ENCODE measurements around the gene SEH1L. TPM values are rescaled to one million over a fixed set of nuclear protein-coding genes. Genes with fewer than 3 reads are reported as not detected.
A peak's percentile ranks its signal among the peaks of the same experiment; 100 is the strongest.
"Not testable (repeated sequence)": the region's sequence is repeated elsewhere in the genome, so short reads cannot be mapped to it uniquely, and the experiment has no call there.

SEH1L gene, protein sequence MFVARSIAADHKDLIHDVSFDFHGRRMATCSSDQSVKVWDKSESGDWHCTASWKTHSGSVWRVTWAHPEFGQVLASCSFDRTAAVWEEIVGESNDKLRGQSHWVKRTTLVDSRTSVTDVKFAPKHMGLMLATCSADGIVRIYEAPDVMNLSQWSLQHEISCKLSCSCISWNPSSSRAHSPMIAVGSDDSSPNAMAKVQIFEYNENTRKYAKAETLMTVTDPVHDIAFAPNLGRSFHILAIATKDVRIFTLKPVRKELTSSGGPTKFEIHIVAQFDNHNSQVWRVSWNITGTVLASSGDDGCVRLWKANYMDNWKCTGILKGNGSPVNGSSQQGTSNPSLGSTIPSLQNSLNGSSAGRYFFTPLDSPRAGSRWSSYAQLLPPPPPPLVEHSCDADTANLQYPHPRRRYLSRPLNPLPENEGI
- 100 to 1,000 TPM in 1 of 2 donors, 10 to 100 TPM in 1; 67.2 to 102 TPM for total RNA-seq

DNA sequence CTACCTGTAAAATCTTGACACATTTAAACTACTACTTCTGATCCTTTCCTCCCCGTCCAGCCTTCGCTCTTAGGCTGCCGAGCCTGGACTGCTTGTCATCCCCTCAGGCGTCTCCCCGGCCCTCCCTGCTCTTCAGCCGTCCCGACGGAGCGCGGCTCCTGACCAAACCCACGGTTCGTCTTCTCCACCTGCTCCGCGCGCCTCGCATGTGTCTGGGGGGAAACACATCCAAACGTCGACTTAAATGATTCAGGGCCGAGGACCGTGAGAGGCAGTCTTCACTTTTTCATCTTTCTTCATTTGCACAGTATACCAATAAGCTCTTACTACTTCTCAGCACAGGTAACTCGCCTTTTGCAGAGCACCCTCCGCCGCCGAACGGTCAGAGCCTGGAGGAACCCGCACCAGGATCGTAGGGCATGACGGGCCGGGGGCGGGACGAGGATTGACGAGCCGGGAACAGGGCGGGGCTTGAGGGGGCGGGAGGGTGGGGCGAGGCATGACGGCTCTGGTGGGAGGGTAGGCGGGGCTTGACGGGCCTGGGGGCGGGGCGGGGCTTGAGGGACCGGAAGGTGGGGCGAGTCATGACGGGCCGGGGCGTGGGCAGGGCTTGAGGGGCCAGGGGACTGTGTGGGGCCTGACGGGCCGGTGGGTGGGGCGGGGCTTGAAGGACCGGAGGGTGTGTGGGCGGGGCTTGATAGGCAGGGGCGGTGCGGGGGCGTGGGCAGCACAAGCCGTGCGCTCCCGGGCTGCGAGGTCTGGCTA is at the start of gene SEH1L:
Gene SEH1L (plus strand): TSS at position 727 of the 765 bp plus-strand sequence. CDS start 111 bp downstream, outside the sequence.
- Mint-ChIP-seq H3K4me1 (ENCODE audit: low read depth in 2 of 2) (peaks cover 25 to 35% of the 10 kb centered on the region in 2 donors), H3K27ac (peak within 1 kb of the TSS; percentile 91), H3K27me3 (no peaks in the 10 kb centered on the region), H3K4me3 (peak within 1 kb of the TSS; percentile 99), H3K36me3 (no peaks in the 10 kb centered on the region), H3K9me3 (no peaks in the 10 kb centered on the region)
- ATAC-seq (peak; percentile 96), DNase-seq (ENCODE audit: low spot score) (peak; percentile 100)

GRCh38 chr18:12901208-12901607 is 46.6 kb upstream of the SEH1L start:
- H3K9me3 Mint-ChIP-seq; ATAC-seq; H3K4me3 Mint-ChIP-seq; H3K36me3 Mint-ChIP-seq; DNase-seq (ENCODE audit: low spot score); H3K27ac Mint-ChIP-seq; H3K27me3 Mint-ChIP-seq: not testable (repeated sequence)
- H3K4me1 Mint-ChIP-seq (ENCODE audit: low read depth in 2 of 2) = peaks cover 13 to 18% of the 10 kb centered on the region in 2 donors

- peak overlapping the region; percentile 75 to 81 for H3K27ac Mint-ChIP-seq
- DNase-seq (ENCODE audit: low spot score) = peak; percentile 85
- H3K9me3 Mint-ChIP-seq = no peaks in the 10 kb centered on the region
- peak overlapping the region; percentile 71 for H3K4me3 Mint-ChIP-seq
- H3K4me1 Mint-ChIP-seq (ENCODE audit: low read depth in 2 of 2) = peaks cover 13 to 15% of the 10 kb centered on the region in 2 donors
- no peaks in the 10 kb centered on the region for H3K36me3 Mint-ChIP-seq
- H3K27me3 Mint-ChIP-seq = peaks cover 2 to 7% of the 10 kb centered on the region in 2 donors
- ATAC-seq = peak; percentile 70 to 82
Measured at GRCh38 chr18:12904012-12904516, 43.7 kb upstream of the SEH1L start.

DNA sequence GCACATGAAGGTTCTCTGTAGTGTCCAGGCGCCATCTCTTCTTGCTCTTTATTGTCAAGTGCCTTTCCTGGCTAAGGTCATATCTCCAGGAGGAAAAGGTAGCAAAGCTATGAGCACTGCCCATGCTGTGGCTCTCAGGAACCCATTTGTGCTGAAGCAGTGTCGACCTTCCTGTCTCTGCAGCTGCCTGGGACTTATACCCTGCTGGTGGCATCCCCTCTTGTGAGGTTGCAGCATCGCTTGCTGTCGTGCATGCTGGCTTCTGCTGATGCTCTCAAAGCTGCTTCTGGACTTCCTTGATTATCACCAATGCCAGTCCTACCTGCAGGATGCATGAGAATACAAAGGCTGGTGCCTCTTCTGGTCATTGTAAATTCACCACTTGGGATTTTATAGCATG is 41.7 kb upstream of the SEH1L start:
- ATAC-seq (no peak), DNase-seq (ENCODE audit: low spot score) (no peak)
- Mint-ChIP-seq H3K36me3 (no peaks in the 10 kb centered on the region), H3K27me3 (peaks cover 2 to 7% of the 10 kb centered on the region in 2 donors), H3K4me3 (no peak overlapping the region), H3K9me3 (no peaks in the 10 kb centered on the region), H3K27ac (no peak overlapping the region), H3K4me1 (ENCODE audit: low read depth in 2 of 2) (peaks cover 17% of the 10 kb centered on the region in 2 donors)

- DNase-seq (ENCODE audit: low spot score) = no peak
- Mint-ChIP-seq H3K36me3 (no peaks in the 10 kb centered on the region), H3K9me3 (no peaks in the 10 kb centered on the region), H3K27ac (no peak overlapping the region), H3K27me3 (peaks cover 2 to 7% of the 10 kb centered on the region in 2 donors), H3K4me1 (ENCODE audit: low read depth in 2 of 2) (peaks cover 17 to 19% of the 10 kb centered on the region in 2 donors), H3K4me3 (no peak overlapping the region)
- no peak for ATAC-seq
Measured at GRCh38 chr18:12906773-12907172, 41.0 kb upstream of the SEH1L start.

DNA sequence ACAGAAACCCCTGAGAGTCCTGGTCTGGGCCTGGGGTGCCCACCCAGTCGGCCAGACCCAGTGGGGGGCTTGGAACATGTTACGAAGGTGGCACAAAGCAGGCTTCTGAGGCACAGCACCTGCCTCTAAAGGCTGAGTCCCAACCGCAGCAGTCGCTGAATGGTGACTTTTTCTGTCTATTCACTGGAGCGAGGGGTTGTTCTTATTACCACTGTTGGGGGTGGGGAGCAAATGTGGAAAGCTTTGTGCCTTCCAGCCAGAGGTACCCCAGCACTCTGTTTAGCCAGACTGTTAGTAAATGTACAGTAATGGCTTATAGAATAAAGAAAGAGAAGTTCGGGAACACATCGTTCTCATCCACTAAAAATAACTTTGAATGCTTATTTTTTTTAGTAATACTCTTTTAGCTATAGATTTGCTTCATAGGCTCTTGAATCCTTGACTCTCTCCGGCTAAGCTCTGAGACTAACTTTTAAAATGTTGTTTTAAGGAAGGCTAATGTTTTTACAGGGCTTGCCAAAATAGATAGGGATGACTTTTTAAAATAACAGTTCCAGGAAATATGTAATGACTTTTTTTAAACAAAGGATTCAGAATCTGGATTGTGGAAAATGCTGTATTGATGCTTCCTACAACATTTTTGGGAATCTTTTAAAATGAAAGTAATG is 40.4 kb upstream of the SEH1L start:
- Mint-ChIP-seq H3K9me3 (no peaks in the 10 kb centered on the region), H3K27me3 (peaks cover 2 to 4% of the 10 kb centered on the region in 2 donors), H3K4me1 (ENCODE audit: low read depth in 2 of 2) (peaks cover 16% of the 10 kb centered on the region in 2 donors), H3K4me3 (no peak overlapping the region), H3K27ac (no peak overlapping the region), H3K36me3 (peaks cover under 1% of the 10 kb centered on the region)
- DNase-seq (ENCODE audit: low spot score) = no peak
- ATAC-seq = no peak

GRCh38 chr18:12908706-12909105 is 39.1 kb upstream of the SEH1L start:
- H3K4me1 Mint-ChIP-seq (ENCODE audit: low read depth in 2 of 2) = peaks cover 11 to 24% of the 10 kb centered on the region in 2 donors
- peaks cover 13% of the 10 kb centered on the region for H3K36me3 Mint-ChIP-seq
- peaks cover 5% of the 10 kb centered on the region for H3K9me3 Mint-ChIP-seq
- no peak overlapping the region for H3K4me3 Mint-ChIP-seq
- ATAC-seq (no peak), DNase-seq (ENCODE audit: low spot score) (no peak)
- H3K27ac Mint-ChIP-seq = no peak overlapping the region
- peaks cover 0 to 2% of the 10 kb centered on the region in 2 donors for H3K27me3 Mint-ChIP-seq

- DNase-seq (ENCODE audit: low spot score) (peak; percentile 85), ATAC-seq (peak; percentile 92 to 96)
- peaks cover 7% of the 10 kb centered on the region for H3K9me3 Mint-ChIP-seq
- H3K36me3 Mint-ChIP-seq = peaks cover 15% of the 10 kb centered on the region
- peaks cover 4 to 15% of the 10 kb centered on the region in 2 donors for H3K4me1 Mint-ChIP-seq (ENCODE audit: low read depth in 2 of 2)
- peak overlapping the region in 1 of 2 donors; percentile 33 for H3K27ac Mint-ChIP-seq
- peaks cover 0 to 2% of the 10 kb centered on the region in 2 donors for H3K27me3 Mint-ChIP-seq
- peak overlapping the region; percentile 42 for H3K4me3 Mint-ChIP-seq
Measured at GRCh38 chr18:12911025-12911928, 36.5 kb upstream of the SEH1L start.

DNA sequence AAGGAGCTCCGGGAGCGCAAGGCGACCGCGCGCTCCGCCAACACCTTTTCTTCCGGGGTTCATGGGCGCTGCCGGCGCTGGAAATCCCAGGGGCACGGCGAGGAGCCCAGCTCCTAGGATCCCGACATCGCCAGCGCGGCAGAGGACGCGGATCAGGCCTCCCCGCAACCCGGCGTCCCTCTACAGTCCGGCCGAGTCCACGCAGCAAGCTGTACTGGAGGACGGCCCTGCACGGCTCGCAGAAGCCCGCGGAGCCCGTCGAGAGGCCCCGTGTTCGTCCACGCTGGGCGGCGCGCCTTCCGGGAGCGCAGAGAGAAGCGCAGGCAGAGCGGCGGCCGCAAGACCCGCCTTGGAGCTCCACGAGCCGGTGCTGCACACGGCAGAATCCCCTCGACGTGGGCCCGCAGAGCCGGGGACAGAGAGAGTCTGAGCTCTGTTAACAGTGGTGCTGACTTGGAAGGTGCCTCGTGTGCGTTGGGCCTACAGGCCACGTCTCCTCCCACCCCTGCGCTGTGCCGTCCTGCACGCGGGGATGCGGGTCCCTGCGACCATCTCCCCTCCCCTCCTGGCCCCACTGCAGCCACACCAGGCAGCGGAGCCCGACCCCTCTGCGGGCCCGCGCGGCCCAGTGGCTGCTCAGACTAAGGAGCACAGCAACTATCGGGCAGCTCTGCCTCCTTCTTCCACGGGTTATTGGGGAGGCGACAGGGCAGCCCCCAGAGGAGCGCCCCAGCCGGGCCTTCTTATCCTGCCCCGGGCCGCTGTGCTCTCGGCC is 35.7 kb upstream of the SEH1L start:
- Mint-ChIP-seq H3K27ac (no peak overlapping the region), H3K4me1 (ENCODE audit: low read depth in 2 of 2) (peaks cover 4 to 17% of the 10 kb centered on the region in 2 donors), H3K27me3 (peaks cover 0 to 2% of the 10 kb centered on the region in 2 donors), H3K4me3 (no peak overlapping the region), H3K9me3 (peaks cover 7% of the 10 kb centered on the region), H3K36me3 (peaks cover 15% of the 10 kb centered on the region)
- DNase-seq (ENCODE audit: low spot score) (no peak), ATAC-seq (no peak)

DNA sequence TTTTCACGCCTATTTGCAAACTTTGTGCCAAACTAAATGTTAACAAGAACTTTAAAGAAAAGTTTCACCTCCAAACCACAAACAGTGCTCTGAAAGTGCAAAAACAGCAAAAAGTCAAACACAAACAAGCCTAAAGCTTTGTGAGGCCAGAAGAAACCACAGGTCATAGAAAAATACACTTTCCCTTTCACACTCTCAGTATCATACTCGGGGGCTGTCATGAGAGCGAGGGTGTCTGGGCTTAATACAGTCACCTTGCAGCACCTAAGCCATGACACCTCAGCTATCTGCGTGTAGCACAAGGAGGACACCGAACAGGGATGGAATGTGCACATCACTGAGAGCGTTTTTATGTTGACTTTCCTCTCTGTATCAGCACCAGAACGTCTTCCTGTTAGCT is 26.6 kb upstream of the SEH1L start:
- Mint-ChIP-seq H3K27ac (no peak overlapping the region), H3K27me3 (peaks cover 9 to 25% of the 10 kb centered on the region in 2 donors), H3K4me1 (ENCODE audit: low read depth in 2 of 2) (peaks cover 16 to 24% of the 10 kb centered on the region in 2 donors), H3K9me3 (no peaks in the 10 kb centered on the region), H3K36me3 (no peaks in the 10 kb centered on the region), H3K4me3 (peak overlapping the region; percentile 61)
- peak; percentile 94 to 95 for ATAC-seq
- peak; percentile 68 for DNase-seq (ENCODE audit: low spot score)

- Mint-ChIP-seq H3K36me3 (no peaks in the 10 kb centered on the region), H3K4me1 (ENCODE audit: low read depth in 2 of 2) (peaks cover 16 to 22% of the 10 kb centered on the region in 2 donors), H3K27me3 (peaks cover 9 to 25% of the 10 kb centered on the region in 2 donors), H3K4me3 (no peak overlapping the region), H3K9me3 (no peaks in the 10 kb centered on the region), H3K27ac (no peak overlapping the region)
- ATAC-seq (no peak), DNase-seq (ENCODE audit: low spot score) (no peak)
Measured at GRCh38 chr18:12922266-12922665, 25.5 kb upstream of the SEH1L start.

DNA sequence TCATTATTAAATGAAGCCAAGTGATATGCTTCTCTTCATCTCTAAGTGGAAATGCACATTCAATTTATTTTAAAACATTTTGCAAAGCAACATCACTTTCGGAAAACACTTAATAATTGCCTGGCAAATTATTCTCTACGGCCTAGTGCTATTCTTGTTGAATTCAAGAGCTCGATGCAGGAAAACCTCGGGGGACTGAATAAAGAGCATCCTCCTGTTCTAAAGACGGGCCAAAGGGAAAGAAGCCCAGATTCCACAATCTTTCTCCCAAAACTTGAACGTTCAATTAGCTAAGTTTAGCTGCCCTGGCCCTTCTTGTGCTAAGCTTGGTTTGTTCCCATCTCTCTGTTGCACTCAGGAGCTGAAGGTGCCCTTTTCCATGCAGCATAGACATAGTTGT is 23.2 kb upstream of the SEH1L start:
- Mint-ChIP-seq H3K27ac (no peak overlapping the region), H3K9me3 (no peaks in the 10 kb centered on the region), H3K36me3 (no peaks in the 10 kb centered on the region), H3K4me1 (ENCODE audit: low read depth in 2 of 2) (peaks cover 17 to 19% of the 10 kb centered on the region in 2 donors), H3K27me3 (peaks cover 9 to 30% of the 10 kb centered on the region in 2 donors), H3K4me3 (no peak overlapping the region)
- DNase-seq (ENCODE audit: low spot score) (no peak), ATAC-seq (no peak)
